ENCODE measurements around the gene CCDC174.

The CCDC174 gene

DNA sequence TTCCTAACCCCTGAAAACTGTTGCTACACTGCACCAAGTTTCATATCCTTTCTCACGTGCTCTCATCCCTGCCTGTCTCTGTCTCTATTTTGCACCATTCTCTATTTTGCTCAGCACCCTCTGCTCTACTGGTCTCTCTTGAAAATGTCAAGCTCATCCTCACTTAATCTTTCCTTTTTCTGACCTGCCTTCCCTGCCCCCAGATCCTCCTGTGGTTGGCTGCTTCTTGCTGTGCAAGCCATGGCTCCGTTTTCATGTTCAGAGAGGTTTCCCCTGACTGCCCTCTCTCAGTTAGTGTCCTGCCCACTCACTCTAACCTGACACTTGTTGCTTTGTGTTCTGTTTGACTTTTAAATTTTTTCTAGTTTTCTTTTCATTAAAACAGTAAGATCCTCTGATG is 6.0 kb downstream of the CCDC174 start:
- no peak for DNase-seq

DNA sequence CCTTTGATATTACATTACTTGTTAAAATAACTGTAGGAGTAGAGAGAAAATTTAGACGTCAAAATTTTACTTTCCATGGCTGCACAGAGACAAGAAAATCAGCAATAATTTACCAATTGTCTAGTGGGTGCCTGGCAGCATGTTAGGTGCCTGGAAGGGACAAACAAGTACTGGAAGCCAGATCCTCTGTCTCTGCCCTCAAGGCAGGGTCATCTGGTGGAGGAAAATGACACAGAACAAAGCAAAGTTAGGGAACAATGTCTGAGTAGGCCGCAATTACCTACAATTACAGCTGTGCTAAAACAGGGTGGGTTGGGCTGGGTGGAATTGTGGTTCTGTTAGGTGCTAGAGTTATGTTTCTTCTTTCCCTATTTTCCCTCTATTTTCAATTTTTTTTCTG is 7.4 kb downstream of the CCDC174 start:
- no peak for DNase-seq

DNA sequence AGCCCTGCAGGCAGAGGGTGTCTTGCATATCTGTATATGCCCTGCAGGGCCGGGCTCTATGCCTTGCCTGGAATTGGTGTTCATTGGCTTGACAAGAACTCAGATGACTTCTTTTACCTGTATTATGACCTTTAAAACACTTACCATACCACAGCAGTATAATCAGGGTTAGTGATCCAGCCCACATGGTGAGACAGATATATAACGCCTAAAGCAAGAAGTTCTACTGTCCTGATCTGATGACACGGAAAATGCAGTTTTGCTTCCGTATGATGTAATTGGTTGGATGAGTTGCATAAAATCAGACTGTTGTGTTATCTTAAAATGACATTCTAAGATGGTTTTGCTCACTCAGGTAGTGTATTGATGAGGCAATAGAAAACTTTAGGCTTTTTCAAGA is 9.4 kb downstream of the CCDC174 start:
- DNase-seq = no peak

DNA sequence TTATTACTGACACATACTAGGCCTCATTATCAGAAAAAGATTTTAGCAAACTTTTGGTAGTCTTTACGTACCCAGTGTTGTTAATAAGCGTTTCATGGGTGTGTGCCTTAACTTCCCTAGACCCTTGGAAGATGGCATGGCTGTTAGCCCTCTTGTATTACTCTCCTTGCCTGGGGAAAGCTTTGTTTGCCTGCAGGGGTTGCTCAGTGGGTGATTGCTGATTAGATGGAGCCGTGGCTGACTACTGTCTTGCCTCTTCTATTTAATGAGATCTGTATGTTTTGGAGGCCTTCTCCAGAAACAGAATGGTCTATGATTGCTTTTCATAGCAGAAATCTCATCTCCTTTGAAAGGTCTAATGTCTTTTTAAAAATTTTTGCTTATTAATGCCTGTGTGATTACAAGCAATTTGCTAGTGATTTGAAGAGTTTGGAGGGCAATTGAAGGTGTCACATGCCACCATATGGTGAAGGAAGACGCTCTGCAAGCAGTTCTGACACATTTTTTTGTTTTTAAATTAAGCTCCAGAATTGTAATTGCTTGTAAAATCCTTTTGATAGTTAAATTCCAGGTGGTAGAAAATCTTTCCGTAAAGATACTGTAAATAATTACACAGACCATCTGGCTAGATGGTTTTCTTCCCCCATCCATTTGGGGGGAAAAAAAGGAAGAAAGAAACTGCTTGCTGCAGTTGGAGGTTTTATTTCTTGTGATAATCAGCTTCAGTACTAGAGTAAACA is 12.0 kb downstream of the CCDC174 start:
- DNase-seq = no peak

DNA sequence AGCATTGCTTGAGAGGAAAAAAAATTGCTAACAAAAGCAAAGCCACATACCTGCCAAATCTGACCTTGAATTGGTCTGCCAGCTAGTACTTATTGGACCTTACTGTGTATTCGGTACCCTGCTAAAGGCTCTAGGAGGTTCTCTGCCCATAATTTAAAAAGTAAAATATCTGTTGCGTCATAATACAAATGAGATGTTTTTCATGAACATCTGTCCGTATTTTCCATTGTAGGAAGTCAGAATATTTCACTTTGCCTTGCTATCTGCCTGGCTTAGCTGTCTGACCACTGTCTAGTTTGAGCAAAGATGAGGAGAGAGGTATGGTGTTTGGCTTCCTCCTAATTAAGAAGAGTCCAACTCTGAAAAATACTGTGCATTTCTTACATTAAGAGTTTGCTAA is 12.6 kb downstream of the CCDC174 start:
- DNase-seq = no peak

DNA sequence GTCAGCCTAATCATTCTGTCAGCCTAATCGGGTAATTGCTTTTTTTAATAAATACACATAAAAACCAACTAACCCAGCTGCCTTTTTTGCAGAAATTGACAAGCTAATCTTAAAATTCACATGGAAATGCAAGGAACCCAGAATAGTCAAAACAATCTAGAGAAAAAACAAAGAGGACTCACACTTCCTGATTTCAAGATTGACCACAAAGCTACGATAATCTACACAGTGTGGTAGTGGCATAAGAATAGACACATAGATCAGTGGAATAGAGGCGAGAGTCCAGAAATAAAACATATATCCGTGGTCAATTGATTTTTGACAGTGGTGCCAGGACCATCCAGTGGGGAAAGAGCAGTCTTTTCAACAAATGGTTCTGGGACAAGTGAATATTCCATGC is 21.0 kb downstream of the CCDC174 start:
- DNase-seq = no peak

DNA sequence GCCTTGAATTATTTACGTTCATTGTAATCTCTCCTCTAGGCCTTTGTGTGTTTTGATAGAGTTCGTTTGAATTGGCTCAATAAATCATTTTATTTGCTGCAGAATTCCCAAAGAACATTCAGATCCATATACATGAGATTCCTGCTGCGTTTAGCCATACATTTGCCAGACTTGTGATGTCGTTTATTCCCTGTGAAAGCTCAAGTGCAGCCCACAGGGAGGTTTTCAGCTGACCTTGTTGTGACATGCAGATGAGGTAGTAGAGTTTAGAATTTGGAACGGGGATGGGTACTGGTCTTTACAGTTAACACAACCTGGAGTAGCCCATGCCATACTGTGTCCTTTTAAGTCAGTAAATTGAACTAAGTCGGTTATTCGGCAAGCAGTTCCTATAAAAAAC is 23.3 kb downstream of the CCDC174 start, which contains the start of gene C3orf20:
C3orf20 (plus strand) TSS at position 301 of the 400 bp plus-strand sequence. CDS start 7,573 bp downstream, outside the sequence.
- no peak for DNase-seq

DNA sequence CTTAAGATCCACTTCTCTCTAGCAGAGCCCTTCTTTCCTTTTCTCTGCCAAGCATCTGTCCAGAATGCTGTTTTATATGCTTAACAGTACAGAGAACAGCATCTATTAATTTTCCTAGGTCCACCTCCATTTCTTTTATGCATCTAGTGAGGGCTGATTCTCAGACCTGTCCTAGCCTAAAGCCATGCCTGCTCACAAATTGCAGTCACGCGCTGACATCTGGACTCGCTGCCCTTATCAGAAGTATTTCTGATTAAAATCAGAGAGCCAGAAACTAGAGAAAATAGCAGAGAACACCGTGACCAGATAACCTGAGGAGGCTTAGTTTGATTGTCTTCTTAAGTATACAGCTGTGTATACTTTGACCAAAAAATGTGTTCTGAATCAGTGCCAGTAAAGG is 25.3 kb downstream of the CCDC174 start:
- DNase-seq = no peak

DNA sequence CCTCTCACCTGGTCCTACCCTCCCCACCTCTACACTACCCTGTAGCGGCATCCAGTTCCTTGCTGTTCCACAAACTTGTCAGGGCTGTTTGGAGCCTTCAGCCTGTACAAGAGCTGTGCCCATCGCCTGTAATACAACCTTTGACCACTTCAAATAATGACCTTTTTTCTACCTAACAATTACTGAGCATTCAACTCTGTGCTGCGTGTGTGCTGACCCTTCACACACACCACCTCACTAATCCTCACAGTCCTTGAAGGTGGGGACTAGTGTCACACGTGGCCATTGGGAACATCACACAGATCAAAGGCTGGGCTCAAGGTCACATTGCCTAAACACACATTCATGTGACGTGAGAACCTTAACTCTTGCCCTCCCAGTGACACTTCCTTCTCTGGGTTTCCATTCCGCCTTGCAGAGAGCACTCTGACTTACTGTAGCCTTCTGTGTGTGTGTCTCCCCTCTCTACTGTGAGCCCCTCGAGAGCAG is 26.5 kb downstream of the CCDC174 start:
- DNase-seq = no peak

DNA sequence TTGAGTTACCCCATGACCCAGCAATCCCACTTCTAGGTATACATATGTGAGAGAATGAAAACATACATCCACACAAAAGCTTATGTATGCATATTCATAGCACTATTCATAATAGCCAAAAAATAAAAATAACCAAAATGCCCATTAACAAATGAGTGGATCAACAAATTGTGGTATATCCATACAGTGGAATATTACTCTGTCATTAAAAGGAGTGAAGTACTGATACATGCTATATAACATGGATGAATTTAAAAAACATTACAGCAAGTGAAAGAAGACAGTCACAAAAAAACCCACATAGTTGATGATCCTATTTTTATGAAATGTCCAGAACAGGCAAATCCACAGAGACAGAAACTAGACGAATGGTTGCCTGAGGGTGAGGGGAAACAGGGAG is 28.6 kb downstream of the CCDC174 start:
- DNase-seq = no peak

DNA sequence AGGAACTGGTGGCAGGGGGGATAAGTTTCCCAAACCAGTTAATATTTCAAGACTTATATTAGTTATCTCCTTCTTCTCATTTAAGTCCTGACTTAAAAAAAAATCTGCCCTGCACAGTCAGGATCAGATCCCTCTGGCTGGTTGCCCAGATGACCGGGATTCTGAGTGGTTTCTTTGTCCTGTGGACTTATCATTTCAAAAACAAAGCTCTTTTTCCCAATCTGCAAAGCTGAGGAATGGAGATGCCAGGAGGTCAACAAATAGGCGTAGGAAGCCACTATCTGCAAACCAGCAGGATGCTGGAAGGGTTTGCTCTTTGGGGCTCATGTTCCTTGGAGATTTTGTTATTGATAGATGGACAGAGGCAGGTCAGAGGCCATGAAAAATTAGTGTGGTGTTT is 29.2 kb downstream of the CCDC174 start:
- no peak for DNase-seq

DNA sequence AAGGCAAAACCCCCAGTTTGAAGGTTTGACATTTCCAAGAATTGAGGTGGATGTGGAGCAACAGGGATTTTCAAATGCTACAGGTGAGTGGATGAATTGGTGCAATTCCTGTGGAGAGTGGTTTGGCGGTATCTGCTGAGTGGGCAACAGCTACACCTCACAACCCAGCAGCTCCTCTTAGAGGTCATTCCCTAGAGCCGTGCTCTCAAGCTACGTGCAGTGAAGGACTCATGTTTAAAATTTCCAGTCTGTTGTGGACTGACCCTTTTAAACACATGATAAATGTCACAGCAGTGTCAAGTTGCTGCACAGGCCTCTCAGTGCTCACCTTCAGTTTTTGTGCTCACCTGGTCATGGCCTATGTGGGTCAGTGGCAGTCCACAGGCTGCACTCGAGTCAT is 32.9 kb downstream of the CCDC174 start:
- no peak for DNase-seq

DNA sequence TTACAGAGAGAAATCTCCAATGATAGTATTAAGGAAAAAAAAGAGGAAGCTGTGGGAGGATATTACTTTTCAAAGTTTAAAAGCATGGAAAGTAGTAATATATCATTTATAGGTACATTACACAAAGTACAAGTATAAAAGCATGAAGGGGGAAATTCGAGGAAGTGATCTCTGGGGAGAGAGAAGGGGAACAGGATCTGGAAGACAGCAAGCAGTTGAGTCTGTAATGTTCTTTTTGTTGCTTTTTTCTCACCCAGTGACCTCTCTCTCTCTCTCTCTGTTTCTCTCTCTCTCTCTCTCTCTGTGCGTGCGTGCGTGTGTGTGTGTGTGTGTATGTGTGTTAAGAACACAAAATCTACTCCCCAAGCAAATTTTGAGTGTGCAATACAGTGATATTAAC is 33.6 kb downstream of the CCDC174 start:
- DNase-seq = no peak

DNA sequence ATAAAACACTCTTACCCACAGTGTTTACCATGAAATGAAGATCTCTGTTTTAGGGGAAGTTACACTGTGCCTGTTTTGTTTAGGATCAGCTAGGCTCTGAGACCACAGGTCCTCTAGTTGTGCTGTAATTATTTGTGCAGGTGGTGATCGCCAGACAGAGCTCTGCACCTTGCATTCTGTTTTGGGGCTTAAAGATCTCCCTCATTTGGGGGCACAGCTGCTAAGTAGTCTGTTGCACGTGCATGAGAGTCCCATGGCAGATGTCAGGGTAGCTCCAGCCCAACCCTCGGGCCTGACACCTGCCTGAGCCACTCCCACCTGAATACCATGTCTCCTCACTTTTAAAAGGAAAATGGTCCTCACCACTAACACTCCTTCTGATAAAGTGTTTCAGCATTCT is 35.8 kb downstream of the CCDC174 start:
- DNase-seq = no peak

DNA sequence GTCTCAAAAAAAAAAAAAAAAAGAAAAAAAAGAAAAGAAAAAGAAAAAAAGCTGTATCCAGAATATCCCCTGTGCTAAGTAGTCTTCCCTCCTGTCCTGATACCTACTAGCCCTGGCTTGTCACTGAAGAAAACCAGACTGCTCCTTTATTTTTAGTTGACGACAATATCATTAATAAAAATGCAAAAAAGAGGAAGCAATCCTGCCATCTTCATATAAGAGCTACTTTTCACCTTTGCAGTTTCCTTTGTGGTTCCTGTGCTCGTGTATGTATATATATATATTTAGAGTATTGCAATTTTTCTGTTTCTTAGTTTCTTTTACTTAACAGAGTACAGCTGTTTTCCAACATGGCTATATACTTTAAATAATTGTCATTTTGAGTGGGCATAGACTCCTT is 37.0 kb downstream of the CCDC174 start:
- no peak for DNase-seq

DNA sequence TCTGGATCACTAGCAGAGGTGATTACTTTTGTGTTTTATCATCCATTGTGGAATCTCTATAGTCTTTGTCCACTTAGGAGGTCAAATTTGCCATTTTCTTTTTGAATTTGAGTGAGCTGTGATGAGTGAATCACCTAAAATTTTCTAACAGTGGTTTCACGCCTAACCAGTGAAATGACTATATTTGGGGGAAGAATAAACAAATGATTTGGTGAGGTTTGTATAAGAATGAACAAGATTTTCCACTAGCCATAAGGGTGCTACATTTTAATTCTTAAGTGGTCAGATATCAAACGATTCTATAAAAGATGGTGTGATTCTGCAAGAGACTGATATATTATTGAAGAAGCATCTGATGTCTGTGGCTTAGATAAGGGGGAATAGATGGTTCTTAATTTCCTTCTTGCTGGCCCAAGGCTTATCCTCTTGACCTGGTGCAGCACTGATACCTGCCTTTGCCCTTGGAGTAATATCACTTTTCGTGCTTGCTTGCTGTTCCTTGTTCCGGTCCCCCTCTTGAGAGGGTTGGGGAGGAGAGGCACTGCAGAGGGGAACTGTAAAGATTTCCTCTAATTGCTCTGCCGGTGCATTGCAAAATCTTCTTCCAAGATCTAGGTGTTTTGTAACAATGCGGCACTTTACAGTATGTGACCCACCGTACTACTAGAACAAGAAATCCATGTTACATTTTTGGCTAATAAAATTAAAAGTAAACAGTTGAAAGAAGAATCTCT is 37.9 kb downstream of the CCDC174 start:
- no peak for DNase-seq

DNA sequence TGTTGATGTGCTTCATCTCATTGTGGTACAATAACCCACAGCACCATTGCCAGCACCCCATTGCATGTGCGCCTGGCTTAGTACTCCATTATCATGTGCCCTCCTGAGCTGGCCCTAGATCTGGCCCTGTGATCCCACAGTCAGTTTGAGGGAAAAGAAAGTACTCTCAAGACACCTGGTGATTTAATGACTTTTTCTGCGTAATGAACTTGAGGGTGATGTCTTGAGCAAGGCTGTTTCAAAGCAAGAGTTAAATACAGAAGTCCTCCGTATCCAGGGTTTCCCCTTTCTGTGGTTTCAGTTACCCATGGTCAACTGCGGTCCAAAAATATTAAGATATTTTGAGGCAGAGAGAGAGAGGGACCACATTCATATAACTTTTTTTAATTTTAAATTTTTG is 39.7 kb downstream of the CCDC174 start:
- DNase-seq = no peak

DNA sequence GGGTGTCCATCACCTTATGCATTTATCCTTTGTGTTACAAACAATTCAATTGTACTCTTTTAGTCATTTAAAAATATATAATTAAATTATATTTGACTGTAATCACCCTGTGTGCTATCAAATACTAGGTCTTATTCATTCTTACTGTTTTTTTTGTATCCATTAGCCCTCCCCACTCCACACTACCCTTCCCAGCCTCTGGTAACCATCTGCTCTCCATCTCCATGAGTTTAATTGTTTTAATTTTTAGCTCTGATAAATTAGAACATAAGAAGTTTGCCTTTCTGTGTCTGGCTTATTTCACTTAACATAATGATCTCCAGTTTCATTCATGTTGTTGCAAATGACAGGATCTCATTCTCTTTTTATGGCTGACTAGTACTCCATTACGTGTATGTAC is 40.2 kb downstream of the CCDC174 start:
- no peak for DNase-seq

DNA sequence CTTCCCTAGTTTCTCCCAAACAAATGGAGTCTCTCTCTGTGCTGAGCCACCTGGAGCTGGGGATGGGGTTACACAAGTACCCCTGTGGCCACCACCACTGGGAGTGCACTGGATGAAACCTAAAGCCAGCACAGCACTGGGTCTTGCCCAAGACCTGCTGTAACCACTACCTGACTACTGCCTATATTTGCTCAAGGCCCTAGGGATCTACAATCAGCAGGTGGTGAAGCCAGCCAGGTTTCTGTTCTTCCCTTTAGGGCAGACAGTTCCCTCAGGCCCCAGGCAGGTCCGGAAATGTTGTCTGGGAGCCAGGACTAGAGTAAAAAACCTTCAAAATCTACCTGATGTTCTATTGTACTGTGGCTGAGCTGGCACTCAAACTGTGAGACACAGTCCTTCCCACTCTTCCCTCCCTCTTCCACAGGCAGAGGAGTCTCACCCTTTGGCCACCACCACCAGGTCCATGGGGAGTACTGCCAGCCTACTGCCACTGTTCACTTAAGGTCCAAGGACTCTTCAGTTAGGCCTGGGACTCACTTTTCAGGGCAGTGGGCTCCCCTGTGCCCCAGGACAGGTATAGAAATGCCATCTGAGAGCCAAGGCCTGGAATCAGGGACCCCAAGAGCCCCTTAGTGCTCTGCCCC is 47.2 kb downstream of the CCDC174 start:
- no peak for DNase-seq

DNA sequence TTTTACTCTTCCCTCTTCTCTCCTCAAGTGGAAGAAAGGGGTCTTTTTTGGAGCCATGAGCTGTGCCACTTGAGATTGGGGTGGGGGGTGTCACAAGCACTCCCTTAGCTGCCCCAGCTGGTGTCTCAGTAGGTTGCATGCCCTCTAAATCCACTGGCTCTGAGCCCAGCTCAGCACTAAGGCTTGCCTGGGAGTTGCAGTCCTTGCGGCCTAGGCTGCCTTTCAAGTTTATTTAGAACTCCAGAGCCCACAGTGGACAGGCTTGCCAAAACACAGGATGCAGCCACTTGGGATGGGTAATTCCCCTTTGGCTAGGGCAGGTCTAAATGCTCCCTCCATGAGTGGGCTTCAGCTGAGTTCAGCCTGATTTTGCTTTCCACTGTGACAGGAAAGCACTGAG is 48.1 kb downstream of the CCDC174 start:
- DNase-seq = no peak

DNA sequence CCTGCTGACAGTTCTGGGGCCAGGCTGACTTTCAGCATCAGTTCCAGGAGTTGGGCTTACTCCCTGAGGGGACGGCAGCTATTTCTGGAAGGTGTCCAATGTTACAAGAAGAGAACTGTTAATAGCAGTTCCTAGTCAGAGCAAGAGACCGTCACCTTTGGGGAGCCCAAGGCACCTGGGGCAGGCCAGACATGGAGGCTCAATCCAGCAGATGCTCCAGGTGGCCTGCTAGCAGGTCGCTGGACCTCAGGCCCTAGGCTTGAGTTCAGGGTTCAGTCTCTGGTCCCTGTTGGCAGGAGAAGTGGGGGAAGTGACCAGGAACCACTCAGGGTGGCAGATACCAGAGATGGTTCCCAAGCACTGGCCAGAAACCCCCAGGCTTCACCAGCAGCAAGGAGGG is 49.3 kb downstream of the CCDC174 start:
- DNase-seq = no peak

DNA sequence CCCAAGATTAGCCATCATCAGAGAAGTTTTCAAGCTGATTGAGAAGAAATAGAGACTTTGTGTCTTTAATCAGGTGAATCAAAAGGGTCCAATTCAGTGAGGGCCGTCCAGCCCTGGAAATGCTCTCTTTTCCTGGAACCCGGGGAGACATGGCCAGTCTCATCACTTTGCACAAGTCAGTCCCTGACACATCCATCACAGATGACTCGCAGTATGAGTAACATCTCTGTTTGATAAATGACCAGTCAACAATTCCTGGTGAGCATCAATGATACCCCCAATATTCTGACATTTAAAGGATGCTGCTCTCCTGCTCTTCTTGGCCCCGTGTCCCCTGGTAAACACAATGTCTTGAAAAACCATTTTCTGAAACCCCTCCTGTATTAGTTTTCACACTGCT is 50.1 kb downstream of the CCDC174 start:
- no peak for DNase-seq

DNA sequence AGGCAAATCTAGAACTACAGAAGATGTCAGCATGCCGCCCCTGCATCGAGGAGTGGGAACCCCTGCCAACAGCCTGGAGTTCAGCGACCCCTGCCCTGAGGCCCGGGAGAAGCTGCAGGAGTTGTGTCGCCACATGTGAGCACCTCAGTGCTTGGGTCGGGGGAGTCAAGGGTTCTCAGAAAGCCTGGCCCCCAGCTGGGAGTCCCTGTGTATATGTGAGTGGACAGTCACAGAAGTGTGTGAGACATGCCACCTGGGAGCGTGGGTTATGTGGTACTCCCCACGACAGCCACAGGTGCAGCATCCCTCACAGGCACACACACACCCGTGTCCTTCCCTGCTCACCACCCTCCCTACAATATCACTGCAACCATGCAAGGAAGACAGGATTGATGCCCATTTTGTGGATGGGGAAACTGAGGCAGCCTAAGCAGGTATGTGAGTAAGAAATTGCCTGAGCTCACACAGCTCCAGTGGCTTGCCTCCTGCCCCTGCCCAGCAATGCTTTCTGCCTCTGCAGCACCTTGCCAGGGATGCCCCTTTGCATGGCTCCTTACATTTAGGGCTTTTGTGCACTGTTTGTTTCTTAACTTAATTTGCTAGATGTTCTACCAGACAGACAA is 51.7 kb downstream of the CCDC174 start:
- no peak for DNase-seq

DNA sequence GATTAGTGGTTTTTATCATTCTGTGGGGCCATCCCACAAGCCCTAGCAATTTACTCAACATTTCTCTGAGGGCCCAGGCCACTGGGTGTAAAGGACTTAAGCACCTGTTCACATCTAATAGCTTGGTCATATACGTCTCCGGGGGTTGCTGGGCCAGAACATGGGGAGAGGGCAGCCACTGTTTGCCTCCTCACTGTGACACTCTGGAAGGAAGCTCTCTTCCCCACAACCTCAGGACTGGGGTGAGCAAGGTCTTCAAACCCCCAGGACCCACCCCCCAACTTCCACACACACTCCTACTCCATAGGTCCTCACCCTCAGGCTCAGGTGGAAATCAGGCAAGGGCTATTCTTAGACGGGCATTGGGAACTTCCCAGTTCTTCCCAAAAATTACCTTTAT is 52.2 kb downstream of the CCDC174 start:
- no peak for DNase-seq
